ENCODE measurements around the gene UBE2M.
A peak's percentile ranks its signal among the peaks of the same experiment; 100 is the strongest.

UBE2M gene

GRCh38 chr19:58547323-58548312 is 10.8 kb downstream of the UBE2M start:
- peaks cover 73% of the 10 kb centered on the region for H3K4me1 ChIP-seq (ENCODE audit: insufficient read depth, low read length)
- peaks cover 80% of the 10 kb centered on the region for H4K20me1 ChIP-seq (ENCODE audit: insufficient read depth, low read length)
- no peak overlapping the region for H3K27ac ChIP-seq (ENCODE audit: low read length)
- DNase-seq = no peak
- H3K4me2 ChIP-seq (ENCODE audit: insufficient read depth, low read length) = peak overlapping the region; percentile 84; the same call in 1 of the 2 replicates
- TF ChIP-seq CTCF (IDR thresholded peaks at IDR 0.05; ENCODE audit: borderline replicate concordance, extremely low read depth, low read length, poor library complexity, severe bottlenecking) = no peak
- TF ChIP-seq EZH2 (IDR thresholded peaks at IDR 0.05; ENCODE audit: borderline replicate concordance, low read depth, low read length, severe bottlenecking) = no peak
- no peaks in the 10 kb centered on the region for H3K9me3 ChIP-seq (ENCODE audit: insufficient read depth, low read length, severe bottlenecking)
- peaks cover 72% of the 10 kb centered on the region for H3K79me2 ChIP-seq (ENCODE audit: insufficient read depth, low read length)
- no peaks in the 10 kb centered on the region for H3K27me3 ChIP-seq (ENCODE audit: insufficient read depth, low read length, poor library complexity)
- no peak overlapping the region; the same call in 1 of the 2 replicates for H3K9ac ChIP-seq (ENCODE audit: low read depth, low read length)
- H3K36me3 ChIP-seq (ENCODE audit: insufficient read depth, low read length) = peaks cover 80% of the 10 kb centered on the region
- ATAC-seq (ENCODE audit: insufficient read depth, low read depth) = no peak
- H2AFZ ChIP-seq (ENCODE audit: low read depth, low read length) = no peak overlapping the region
- H3K4me3 ChIP-seq (ENCODE audit: low read depth in 1 of 2, low read length in 2 of 2) = peak overlapping the region in 1 of 2 experiments; percentile 25; a peak in 2 of 4 replicates

GRCh38 chr19:58546019-58546530 is 12.3 kb downstream of the UBE2M start:
- TF ChIP-seq EZH2 (IDR thresholded peaks at IDR 0.05; ENCODE audit: borderline replicate concordance, low read depth, low read length, severe bottlenecking) (no peak), CTCF (IDR thresholded peaks at IDR 0.05; ENCODE audit: borderline replicate concordance, extremely low read depth, low read length, poor library complexity, severe bottlenecking) (no peak)
- Histone ChIP-seq H3K4me3 (ENCODE audit: low read depth in 1 of 2, low read length in 2 of 2) (peak overlapping the region; percentile 93 to 100; a peak in 3 of 4 replicates), H2AFZ (ENCODE audit: low read depth, low read length) (no peak overlapping the region), H3K9ac (ENCODE audit: low read depth, low read length) (peak overlapping the region; percentile 98), H4K20me1 (ENCODE audit: insufficient read depth, low read length) (peaks cover 65% of the 10 kb centered on the region), H3K4me2 (ENCODE audit: insufficient read depth, low read length) (peak overlapping the region; percentile 84), H3K79me2 (ENCODE audit: insufficient read depth, low read length) (peaks cover 65% of the 10 kb centered on the region), H3K4me1 (ENCODE audit: insufficient read depth, low read length) (peaks cover 59% of the 10 kb centered on the region), H3K36me3 (ENCODE audit: insufficient read depth, low read length) (peaks cover 65% of the 10 kb centered on the region), H3K27me3 (ENCODE audit: insufficient read depth, low read length, poor library complexity) (no peaks in the 10 kb centered on the region), H3K9me3 (ENCODE audit: insufficient read depth, low read length, severe bottlenecking) (no peaks in the 10 kb centered on the region), H3K27ac (ENCODE audit: low read length) (peak overlapping the region; percentile 93)
- no peak for DNase-seq
- ATAC-seq (ENCODE audit: insufficient read depth, low read depth) = no peak

- Histone ChIP-seq H3K9me3 (ENCODE audit: insufficient read depth, low read length, severe bottlenecking) (no peaks in the 10 kb centered on the region), H2AFZ (ENCODE audit: low read depth, low read length) (no peak overlapping the region), H3K4me1 (ENCODE audit: insufficient read depth, low read length) (peaks cover 58% of the 10 kb centered on the region), H3K27ac (ENCODE audit: low read length) (peak overlapping the region; percentile 93), H3K9ac (ENCODE audit: low read depth, low read length) (peak overlapping the region; percentile 98), H3K79me2 (ENCODE audit: insufficient read depth, low read length) (peaks cover 60% of the 10 kb centered on the region), H3K36me3 (ENCODE audit: insufficient read depth, low read length) (peaks cover 58% of the 10 kb centered on the region), H3K4me3 (ENCODE audit: low read depth in 1 of 2, low read length in 2 of 2) (peak overlapping the region; percentile 93 to 100), H3K4me2 (ENCODE audit: insufficient read depth, low read length) (peak overlapping the region; percentile 84), H3K27me3 (ENCODE audit: insufficient read depth, low read length, poor library complexity) (peaks cover 2% of the 10 kb centered on the region), H4K20me1 (ENCODE audit: insufficient read depth, low read length) (peaks cover 59% of the 10 kb centered on the region)
- TF ChIP-seq CTCF (IDR thresholded peaks at IDR 0.05; ENCODE audit: borderline replicate concordance, extremely low read depth, low read length, poor library complexity, severe bottlenecking) (no peak), EZH2 (IDR thresholded peaks at IDR 0.05; ENCODE audit: borderline replicate concordance, low read depth, low read length, severe bottlenecking) (no peak)
- no peak for DNase-seq
- ATAC-seq (ENCODE audit: insufficient read depth, low read depth) = no peak
These were observed 13.0 kb downstream of the UBE2M start for GRCh38 chr19:58545286-58546018.

Data from DND-41 (cell line).